22Rv1 (cell line): Measurements from ENCODE around the gene USP21.

Source experiments
- ZFX ChIP-seq: fragments of 450-650 bp; IDR thresholded peaks from 2 replicates; pipeline ENCODE4 v1.6.1; 2017; ENCODE audit warnings: antibody characterized with exemption, borderline replicate concordance
- TF ChIP-seq, protein P1 (sequence below): fragments of 450-650 bp; IDR thresholded peaks from 2 replicates; pipeline ENCODE4 v1.5.1; 2017; ENCODE audit warnings: mild to moderate bottlenecking

DNA sequence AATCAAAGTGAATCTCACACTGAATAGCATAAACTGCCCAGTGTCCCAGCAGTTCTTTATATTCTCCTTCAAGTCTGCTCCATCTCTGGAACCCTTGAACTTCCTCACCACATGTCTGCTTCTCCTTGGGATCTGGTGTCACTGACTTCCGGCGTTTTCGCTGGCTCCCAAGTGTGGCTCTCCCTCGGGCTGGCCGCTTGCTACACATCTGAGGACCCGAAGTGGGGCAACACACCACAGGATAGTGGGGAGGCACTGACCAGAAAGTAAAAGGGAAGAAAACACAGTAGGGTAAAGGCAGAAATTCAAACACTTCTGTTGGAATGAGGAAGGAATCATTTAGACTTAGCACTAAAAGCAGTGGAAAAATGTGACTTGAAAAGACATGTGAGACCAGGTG lies 36.3 kb upstream of the USP21 start:
- TF ChIP-seq, protein P1, sequence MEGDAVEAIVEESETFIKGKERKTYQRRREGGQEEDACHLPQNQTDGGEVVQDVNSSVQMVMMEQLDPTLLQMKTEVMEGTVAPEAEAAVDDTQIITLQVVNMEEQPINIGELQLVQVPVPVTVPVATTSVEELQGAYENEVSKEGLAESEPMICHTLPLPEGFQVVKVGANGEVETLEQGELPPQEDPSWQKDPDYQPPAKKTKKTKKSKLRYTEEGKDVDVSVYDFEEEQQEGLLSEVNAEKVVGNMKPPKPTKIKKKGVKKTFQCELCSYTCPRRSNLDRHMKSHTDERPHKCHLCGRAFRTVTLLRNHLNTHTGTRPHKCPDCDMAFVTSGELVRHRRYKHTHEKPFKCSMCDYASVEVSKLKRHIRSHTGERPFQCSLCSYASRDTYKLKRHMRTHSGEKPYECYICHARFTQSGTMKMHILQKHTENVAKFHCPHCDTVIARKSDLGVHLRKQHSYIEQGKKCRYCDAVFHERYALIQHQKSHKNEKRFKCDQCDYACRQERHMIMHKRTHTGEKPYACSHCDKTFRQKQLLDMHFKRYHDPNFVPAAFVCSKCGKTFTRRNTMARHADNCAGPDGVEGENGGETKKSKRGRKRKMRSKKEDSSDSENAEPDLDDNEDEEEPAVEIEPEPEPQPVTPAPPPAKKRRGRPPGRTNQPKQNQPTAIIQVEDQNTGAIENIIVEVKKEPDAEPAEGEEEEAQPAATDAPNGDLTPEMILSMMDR, result no peak
- no peak for TF ChIP-seq ZFX
